Stimulated activated CD4-positive, alpha-beta T cell treated with anti-CD3 and anti-CD28 coated beads, Interleukin-12 subunit alpha, Interleukin-12 subunit beta, amount 100 ng/mL, for 4 hours (primary cell): Measurements from ENCODE around the gene ZNF3.
"Not testable (repeated sequence)": the region's sequence is repeated elsewhere in the genome, so short reads cannot be mapped to it uniquely, and the experiment has no call there.

ENCODE experiments used
- DNase-seq: peaks from one replicate; pipeline ENCODE4 v3.0.0-alpha.2; 2020

The ZNF3 gene

DNA sequence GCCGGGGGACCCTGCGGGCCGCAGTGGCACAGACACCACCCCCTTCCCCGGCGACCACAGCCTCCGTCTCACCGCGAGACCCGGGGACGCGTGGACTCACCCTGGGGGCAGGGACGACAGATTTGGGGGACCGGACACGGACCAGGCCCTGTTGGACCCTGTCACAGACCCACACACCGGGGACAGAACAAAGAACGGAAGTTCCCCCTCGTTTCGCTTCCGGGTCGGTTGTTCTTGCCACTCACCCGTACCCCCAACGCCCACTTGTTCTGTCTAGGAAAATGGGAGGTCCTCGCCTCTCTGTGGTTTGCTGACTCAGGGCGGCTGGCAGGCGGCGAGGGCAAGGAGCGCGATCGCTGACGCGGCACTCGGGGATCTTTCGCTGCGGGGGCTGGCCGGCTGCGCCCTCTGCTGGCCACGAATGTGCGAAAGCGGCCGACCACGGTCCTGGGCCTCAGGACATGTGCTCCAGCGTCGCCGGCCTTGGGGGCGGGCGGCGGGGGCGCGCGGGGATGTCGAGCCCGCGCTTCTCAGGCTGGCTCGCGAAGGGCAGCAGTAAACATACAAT is at the start of gene ZNF3:
ZNF3 (minus strand) TSS at position 189 of the 568 bp plus-strand sequence. CDS start 4,366 bp downstream, outside the sequence.
- peak; percentile 97 for DNase-seq

DNA sequence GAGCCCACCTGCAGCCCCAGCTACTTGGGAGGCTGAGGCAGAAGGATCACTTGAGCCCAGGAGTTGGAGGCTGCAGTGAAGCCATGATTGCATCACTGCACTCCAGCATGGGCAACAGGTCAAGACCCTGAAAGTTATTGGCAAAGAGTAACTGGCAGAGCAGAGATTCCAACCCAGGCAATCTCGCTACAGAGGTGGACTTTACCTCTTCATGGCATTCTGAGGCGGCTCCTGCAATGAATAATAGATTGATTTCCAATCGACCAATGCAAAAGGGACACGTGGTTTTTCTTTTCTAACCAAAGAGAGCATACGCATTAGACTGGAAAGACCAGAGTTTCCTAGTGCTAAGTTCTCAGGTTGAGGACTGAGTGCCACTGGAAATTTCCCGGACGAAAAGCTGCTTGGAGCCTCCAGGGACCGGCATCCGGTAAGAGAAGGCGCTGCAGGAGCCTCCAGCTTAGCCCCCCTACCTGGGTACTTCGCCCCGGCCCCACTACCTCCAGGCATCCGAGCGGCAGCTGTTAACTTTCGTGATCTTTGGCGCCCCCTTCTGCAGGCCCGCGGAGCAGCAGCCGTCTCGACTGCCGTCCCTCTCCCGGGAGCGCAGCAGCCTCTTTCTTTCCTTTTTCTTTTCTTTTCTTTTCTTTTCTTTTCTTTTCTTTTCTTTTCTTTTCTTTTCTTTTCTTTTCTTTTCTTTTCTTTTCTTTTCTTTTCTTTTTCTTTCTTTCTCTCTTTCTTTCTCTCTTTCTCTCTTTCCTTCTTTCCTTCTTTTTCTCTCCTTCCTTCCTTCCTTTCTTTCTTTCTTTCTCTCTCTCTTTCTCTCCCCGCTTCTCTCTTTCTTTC is 49.3 kb upstream of the ZNF3 start:
- DNase-seq, result peak; percentile 81

DNA sequence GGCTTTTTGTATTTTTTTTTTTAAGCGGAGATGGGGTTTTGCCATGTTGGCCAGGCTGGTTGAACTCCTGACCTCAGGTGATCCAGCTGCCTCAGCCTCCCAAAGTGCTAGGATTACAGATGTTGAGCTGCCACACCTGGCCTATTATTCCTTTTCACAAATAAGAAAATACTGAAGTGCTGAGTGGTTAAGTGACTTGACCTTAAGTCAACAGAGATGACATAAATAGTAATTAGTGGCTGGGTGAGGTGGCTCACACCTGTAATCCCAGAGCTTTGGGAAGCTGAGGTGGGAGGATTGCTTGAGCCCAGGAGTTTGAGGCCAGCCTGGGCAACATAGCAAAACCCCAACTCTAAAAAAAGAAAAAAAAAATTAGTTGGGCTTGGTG is 48.7 kb upstream of the ZNF3 start:
- not testable (repeated sequence) for DNase-seq

DNA sequence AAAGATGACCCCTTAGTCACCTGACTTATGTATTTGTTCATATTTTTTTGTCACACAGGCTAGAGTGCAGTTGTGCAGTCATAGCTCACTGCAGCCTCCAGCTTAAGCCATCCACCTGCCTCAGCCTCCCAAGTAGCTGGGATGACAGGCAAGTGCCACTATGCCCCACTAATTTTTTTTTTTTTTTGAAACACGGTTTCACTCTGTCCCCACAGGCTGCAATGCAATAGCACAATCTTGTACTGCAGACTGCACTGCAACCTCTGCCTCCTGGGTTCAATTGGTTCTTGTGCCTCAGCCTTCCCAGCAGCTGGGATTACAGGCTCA is 47.1 kb upstream of the ZNF3 start:
- no peak for DNase-seq

DNA sequence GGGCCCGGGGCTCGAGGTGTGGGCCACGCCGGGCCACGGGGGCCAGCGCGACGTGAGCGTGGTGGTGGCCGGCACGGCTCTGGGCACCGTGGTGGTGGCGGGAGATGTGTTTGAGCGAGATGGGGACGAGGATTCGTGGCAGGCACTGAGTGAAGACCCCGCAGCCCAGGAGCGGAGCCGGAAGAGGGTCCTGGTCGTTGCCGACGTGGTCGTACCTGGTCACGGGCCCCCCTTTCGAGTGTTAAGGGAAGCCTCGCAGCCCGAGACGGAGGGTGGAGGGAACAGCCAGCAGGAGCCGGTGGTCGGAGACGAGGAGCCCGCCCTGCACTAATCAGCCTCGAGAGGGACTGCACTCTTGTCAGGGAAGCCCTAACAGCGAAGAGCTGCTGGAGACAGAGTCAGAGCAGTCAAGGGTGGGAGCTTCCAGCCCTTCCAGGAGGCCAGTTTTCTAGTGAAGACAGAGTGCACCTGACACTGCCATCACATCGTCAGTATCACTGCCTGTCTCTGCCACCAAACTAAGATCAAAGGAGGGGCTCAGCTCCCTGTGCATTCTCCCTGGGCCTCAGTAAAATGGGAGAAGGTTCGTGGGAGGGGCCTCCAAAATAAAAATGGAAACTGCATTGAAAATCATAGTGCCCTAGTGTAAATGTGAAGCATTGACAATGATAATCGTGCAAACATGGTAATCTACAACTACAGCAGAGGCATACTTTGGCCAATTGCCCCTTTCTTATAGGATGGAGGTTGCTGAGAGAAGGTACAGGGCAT is 46.5 kb upstream of the ZNF3 start:
- peak; percentile 21 for DNase-seq

DNA sequence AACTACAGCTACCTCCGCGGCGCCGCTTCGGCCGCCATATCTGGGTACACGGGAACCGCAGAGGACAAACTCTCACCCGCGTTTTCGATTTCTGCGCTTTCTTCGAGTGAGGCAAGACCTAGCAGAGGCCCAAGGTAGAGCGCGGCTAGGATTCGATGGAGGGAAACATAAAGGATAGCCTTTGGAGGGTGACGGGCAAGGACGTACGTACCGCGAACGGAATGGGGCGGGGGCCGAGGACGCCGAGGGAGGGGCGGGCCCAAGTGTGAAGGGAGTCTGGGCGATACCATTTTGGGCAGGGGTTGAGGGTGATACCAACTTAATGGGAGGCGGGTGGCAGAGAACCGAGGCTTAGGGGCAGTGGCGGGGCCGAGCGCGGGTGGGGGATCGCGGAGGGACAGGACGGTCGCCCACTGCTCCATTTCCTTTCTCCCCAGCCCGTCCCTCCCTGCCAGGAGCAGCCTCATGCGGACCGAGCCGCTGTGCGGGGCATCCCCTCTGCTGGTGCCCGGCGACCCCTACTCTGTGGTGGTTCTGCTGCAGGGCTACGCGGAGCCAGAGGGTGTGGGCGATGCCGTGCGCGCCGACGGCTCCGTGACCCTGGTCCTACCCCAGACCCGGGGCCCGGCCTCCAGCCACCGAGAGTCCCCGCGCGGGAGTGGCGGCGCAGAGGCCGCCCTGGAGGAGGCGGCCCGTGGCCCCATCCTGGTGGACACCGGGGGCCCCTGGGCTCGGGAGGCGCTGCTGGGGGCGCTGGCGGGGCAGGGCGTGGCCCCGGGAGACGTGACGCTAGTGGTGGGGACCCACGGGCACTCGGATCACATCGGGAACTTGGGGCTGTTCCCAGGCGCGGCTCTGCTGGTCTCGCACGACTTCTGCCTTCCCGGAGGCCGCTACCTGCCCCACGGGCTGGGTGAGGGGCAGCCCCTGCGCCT is 45.7 kb upstream of the ZNF3 start, which contains the start of gene MBLAC1:
MBLAC1 (plus strand) TSS at position 37 of the 935 bp plus-strand sequence; CDS start at position 466, 429 bp downstream.
- DNase-seq, result peak; percentile 88

DNA sequence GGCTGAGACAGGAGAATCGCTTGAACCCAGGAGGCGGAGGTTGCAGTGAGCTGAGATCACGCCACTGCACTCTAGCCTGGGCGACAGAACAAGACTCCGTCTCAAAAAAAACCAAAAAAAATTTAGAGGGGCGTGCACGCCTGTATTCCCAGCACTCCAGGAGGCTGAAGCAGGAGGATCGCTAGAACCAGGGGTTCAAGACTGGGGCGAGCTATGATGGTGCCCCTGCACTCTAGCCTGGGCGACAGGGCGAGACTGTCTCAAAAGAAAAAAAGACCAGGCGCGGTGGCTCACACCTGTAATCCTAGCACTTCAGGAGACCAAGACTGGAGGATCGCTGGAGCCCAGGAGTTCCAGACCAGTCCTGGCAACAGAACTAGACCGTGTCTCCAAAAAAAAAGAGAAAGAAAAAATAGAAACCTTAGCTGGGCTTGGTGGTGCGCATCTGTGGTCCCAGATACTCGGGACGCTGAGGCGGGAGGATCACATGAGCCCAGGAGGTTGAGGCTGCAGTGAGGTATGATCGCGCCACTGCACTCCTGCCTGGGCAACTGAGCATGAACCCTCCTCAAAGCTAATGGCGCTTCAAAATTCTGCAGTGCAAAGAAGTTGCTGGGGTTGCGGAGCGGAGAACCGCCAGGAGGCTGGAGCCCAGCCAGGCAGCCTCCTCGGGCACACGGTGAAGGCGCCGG is 44.9 kb upstream of the ZNF3 start:
- peak; percentile 21 for DNase-seq

DNA sequence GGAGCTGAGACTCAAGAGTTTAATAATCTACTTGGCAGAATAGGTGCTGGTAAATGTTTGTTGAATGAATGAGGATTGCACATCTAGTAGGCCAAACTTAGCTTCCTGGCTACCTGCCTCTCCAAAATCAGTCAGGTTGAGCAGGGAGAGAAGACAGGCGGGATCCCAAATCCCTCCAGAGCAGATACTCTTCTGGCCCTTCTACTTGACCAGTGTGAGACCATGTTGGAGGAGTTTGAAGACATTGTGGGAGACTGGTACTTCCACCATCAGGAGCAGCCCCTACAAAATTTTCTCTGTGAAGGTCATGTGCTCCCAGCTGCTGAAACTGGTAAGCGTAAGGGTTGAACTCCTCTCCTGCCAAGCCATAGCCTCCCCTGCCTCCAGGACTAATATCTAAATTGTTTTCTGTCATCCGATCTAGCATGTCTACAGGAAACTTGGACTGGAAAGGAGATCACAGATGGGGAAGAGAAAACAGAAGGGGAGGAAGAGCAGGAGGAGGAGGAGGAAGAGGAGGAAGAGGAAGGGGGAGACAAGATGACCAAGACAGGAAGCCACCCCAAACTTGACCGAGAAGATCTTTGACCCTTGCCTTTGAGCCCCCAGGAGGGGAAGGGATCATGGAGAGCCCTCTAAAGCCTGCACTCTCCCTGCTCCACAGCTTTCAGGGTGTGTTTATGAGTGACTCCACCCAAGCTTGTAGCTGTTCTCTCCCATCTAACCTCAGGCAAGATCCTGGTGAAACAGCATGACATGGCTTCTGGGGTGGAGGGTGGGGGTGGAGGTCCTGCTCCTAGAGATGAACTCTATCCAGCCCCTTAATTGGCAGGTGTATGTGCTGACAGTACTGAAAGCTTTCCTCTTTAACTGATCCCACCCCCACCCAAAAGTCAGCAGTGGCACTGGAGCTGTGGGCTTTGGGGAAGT is 43.0 kb upstream of the ZNF3 start:
- DNase-seq, result no peak

DNA sequence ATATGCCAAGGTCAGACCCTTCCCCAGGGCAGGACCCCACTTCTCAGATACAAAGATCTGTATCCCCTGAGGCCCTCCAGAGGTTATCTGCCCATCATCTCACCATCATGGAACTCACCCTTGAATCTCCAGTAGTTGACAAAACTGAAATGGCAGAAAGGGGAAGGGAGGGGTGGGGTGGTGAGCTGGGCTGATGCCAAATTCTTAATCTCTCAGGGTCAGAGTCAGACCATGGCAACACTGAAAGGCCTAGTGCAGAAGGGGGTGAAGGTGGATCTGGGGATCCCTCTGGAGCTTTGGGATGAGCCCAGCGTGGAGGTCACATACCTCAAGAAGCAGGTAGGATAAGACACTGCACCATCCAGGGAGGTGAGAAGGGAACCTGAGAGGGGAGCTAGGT is 41.0 kb upstream of the ZNF3 start:
- no peak for DNase-seq

DNA sequence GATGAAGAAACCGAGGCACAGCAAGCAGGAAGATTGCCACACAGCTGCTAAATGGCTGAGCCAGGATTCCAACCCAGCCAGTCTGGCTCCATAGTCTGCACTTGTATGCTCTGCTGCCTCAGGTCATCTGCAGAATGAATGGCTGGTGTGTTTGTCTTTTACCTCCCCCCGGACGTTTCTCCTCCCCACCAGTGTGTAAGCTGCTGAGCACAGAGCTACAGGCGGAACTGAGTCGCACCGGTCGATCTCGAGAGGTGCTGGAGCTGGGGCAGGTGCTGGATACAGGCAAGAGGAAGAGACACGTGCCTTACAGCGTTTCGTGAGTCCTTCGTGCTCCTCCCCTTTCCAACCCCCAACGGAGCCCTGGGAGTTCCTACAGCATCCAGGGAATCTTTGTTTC is 40.5 kb upstream of the ZNF3 start:
- DNase-seq, result no peak

DNA sequence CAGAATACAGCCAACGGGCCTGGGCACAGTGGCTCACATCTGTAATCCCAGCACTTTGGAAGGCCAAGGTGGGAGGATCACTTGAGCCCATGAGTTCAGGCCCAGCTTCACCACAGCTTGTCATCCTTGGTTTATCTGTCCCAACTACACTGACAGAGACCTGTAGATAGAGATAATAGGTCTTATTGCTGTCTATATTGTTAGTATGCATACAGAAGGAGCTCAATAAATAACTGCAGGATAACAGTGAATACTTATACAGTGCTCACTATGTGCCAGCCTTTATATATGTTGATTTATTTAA is 39.2 kb upstream of the ZNF3 start:
- no peak for DNase-seq

DNA sequence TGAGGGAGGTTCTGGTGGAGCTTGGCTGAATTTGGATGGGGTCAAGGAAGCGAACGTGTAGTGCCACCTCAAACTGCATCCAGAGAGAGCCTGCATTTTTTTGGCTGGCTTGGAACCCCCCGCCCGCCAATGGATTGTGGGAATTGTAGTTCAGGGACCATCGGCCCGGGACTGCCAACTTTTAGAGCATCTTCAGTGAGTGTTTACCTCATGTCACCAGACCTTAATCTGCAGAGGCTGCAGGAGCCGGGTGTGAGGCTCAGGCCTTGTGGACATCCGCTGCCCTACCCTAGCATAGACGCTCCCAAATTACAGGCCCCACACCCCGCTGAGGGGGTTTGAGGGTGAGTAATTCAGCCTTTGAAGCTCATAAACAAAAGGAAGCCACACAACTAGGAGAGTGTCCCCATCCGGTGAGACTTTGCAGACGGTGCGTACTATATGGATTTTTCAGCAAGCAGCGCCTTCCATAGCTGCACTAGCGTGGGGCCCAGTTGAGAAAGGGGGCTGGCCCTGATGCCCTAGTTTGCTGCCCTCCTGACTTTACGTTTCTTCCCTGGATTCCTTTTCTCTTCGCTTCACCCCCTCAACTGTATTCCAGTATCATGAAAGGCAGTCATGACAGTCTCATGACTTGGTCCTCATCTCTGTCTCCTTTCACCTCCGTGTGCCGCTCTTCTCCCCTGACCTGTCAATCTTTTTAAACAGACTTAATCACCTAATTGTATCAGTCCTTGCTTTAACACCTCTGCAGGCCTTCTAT is 38.6 kb upstream of the ZNF3 start:
- peak; percentile 55 for DNase-seq

DNA sequence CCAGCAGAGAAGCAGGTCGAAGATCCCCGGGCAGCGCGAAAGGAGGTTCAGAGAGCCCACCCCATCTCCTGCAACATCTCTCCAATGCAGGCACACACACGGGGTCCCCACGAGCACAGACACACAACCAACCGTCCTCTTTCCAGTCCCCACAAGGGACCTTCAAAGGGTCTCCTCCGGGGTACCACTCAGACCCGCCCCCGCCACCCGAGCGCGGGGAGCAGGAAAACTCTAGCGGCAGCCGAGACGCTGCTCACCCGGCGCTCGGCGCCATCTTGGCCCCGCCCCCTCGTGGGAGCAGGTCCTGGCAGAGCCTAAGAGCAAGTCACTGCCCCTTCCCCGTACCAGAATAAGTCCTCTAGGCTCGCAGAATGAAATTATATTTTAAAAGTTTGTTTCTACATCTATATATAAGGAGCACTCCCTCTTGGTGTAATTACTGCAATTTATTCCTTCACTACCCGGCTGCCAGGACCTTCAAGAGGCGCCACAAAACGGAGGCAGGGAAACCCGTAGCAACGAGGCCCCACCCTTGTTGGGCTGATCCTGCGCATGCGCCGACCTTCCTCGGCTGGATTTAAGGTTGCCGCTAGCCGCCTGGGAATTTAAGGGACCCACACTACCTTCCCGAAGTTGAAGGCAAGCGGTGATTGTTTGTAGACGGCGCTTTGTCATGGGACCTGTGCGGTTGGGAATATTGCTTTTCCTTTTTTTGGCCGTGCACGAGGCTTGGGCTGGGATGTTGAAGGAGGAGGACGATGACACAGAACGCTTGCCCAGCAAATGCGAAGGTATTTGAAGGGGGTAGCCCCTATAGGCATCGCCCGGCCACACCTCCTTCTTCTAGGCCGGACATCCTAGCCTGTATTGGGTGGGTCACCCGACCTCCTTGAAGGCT is 37.8 kb upstream of the ZNF3 start, which contains the start of the genes CNPY4 and TAF6:
CNPY4 (plus strand) TSS at position 563 of the 898 bp plus-strand sequence; CDS start at position 674, 111 bp downstream.
TAF6 (minus strand) TSS at position 287 of the 898 bp plus-strand sequence. CDS start 5,149 bp downstream, outside the sequence.
- DNase-seq, result peak; percentile 93

DNA sequence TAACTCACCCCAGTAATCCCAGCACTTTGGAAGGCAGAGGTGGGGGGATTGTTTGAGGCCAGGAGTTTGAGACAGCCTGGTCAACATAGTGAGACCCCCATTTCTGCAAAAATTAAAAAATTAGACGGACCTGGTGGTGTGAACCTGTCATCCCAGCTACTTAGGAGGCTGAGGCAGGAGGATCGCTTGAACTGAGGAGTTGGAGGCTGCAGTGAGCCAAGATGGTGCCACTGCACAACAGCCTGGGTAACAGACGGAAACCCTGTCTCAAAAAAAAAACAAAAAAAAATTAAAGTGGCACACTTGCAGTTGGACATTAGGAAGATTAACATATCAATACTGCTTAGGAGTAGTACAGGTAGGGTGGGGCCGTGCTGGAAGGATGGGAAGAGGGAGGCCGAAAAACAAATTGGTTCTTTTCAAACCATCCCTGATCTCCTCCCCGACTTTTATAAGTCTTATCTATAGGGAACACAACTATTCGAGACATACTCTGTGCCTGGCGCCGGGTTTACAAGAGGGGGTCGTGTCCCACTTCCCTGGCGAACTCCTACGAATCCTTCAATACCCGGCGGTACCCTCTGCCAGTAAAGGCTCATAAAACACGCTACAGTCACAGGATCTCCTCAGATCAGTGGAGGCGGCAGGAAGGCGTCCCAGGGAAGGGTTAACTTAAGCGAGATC is 37.0 kb upstream of the ZNF3 start:
- DNase-seq, result no peak

DNA sequence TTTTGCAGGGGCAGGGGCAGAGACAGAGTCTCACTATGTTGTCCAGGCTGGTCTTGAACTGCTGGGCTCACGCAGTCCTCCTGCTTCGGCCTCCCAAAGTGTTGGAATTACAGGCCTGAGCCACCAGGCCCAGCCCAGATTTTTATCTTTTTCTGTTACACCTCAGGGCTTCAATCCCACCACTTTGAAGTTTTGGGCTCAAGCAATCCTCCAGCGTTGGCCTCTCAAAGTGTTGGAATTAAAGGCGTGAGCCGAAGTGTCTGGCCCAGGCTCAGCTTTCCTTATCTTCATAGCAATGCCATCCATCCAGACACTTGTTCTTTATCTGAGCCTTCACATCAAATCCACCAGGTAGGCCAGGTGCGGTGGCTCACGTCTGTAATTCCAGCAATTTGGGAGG is 33.5 kb upstream of the ZNF3 start:
- no peak for DNase-seq

DNA sequence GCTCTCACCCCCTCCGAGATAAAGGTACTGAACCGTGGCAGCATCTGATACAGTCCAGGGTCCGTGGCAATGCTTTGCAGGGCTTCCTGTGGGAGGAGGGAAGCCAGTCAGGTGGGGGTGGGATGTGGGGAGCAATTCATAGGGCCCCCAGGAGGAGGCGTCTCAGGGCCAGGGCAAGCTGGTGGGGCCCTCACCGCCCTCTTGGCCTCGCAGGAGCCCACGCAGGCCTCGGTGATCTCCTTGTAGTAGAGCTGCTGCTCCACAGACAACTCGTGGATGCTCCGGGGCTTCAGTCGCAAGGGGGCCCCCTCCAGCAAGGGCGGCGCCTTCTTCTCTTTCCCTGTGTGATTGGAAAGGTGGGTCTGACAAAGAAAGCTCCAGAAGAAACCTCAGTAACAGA is 30.4 kb upstream of the ZNF3 start:
- no peak for DNase-seq

DNA sequence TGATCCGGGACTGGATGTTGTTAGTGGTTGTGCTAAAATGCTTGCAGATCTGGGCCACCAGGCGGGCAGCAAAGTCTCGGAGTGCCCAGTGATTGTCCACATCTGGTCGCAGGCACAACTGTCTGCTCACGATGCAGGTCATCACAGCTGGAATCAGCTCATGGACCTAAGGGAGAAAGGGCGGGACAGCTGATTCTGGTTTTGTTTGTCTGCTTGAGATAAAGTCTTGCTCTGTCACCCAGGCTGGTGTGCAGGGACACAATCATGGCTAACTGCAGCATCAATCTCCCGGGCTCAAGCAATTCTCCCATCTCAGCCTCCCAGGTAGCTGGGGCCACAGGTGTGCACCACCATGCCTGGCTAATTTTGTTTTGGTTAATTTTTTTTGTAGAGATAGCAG is 29.6 kb upstream of the ZNF3 start:
- DNase-seq, result no peak

DNA sequence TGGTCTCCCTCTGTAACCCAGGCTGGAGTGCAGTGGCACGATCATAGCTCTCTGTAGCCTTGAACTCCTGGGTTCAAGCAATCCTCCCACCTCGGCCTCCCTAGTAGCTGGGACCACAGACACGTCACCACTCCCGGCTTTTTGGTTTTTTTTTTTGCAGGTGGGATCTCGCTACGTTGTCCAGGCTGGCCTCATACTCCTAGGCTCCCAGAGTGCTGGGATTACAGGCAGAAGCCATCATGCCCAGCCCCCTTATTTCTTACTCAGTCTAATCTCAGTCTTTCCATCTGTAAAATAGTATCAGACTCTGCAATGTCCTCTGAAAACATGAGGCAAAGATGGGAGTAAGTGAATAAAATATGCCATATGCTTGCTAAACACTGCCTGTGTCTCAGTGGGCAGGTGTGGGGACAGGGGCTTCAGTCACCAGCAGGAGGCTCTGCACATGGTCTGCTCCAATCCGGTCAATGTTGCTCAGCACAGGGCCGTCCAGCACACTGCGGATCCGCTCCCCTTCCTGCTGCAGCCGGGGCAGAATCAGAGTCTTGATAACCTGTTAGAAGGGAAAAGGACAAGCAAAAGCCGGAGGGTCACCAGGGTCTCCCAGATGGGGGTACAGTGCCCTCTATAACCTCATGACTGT is 28.1 kb upstream of the ZNF3 start:
- no peak for DNase-seq
